GM19455 (cell line): ENCODE data around the gene FXYD2.

Experiments used
- ATAC-seq: cut with Tn5 transposase; IDR thresholded peaks from one replicate; pipeline ENCODE4 v1.9.1; 2021; ENCODE audit not compliant: unreplicated experiment

The FXYD2 gene

DNA sequence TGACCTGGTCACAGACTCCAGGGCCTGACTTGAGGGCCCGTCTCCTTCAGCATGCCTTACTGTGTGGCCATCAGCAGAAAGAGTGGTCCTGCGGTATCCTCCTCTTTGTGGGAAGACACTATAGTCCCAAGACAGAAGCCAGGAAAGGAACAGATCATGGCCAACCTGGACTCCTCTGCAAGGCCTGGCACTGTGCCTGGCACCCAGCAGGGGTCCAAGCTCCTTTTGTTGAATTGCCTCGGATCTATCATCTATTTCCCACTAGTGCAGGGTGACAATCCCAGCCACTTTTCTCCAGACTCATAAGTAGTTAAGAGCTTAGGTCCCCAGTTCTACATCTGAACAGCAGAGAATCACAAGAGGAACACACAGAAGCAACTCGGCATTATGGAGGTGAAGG is 54.5 kb downstream of the FXYD2 start:
- no peak for ATAC-seq
